Fibroblast of skin of left quadriceps (primary cell): ENCODE results near the gene LRFN2.

Experiments used
- DNase-seq, 2 experiments: peaks; one replicate each; pipeline ENCODE4 v3.0.0-alpha.2; 2013; ENCODE audit warnings: low read depth in 2 of 2

LRFN2 gene

GRCh38 chr6:40477246-40478126 is 109.7 kb downstream of the LRFN2 start:
- no peak for DNase-seq

GRCh38 chr6:40476673-40477072 is 110.5 kb downstream of the LRFN2 start:
- no peak for DNase-seq

- DNase-seq = no peak
Observed at GRCh38 chr6:40474937-40475336, 112.2 kb downstream of the LRFN2 start.

GRCh38 chr6:40473026-40473425 is 114.1 kb downstream of the LRFN2 start:
- DNase-seq = no peak

GRCh38 chr6:40472353-40472752 is 114.8 kb downstream of the LRFN2 start:
- no peak for DNase-seq

- no peak for DNase-seq
Observed at GRCh38 chr6:40471243-40471642, 115.9 kb downstream of the LRFN2 start.

- DNase-seq = no peak
Observed at GRCh38 chr6:40469323-40469722, 117.8 kb downstream of the LRFN2 start.

- DNase-seq = no peak
Observed at GRCh38 chr6:40466986-40467539, 120.1 kb downstream of the LRFN2 start.

GRCh38 chr6:40461643-40462042 is 125.5 kb downstream of the LRFN2 start:
- no peak for DNase-seq

GRCh38 chr6:40460380-40460779 is 126.8 kb downstream of the LRFN2 start:
- no peak for DNase-seq

- DNase-seq = no peak
Observed at GRCh38 chr6:40457261-40457660, 129.9 kb downstream of the LRFN2 start.

GRCh38 chr6:40456390-40457013 is 130.7 kb downstream of the LRFN2 start:
- no peak for DNase-seq

- no peak for DNase-seq
Observed at GRCh38 chr6:40455686-40456389, 131.3 kb downstream of the LRFN2 start.

- no peak for DNase-seq
Observed at GRCh38 chr6:40450483-40450882, 136.7 kb downstream of the LRFN2 start.

GRCh38 chr6:40444811-40445210 is 142.4 kb downstream of the LRFN2 start:
- DNase-seq = no peak

- DNase-seq = no peak
Observed at GRCh38 chr6:40444312-40444711, 142.9 kb downstream of the LRFN2 start.

GRCh38 chr6:40443842-40444241 is 143.3 kb downstream of the LRFN2 start:
- DNase-seq = no peak

GRCh38 chr6:40442591-40442990 is 144.6 kb downstream of the LRFN2 start:
- DNase-seq = no peak

GRCh38 chr6:40441150-40441549 is 146.0 kb downstream of the LRFN2 start:
- DNase-seq = no peak

- no peak for DNase-seq
Observed at GRCh38 chr6:40440053-40440452, 147.1 kb downstream of the LRFN2 start.

- no peak for DNase-seq
Observed at GRCh38 chr6:40439026-40439800, 148.0 kb downstream of the LRFN2 start.
